ENCODE data around the gene PRSS33.
A peak's percentile ranks its signal among the peaks of the same experiment; 100 is the strongest.

Gene PRSS33

DNA sequence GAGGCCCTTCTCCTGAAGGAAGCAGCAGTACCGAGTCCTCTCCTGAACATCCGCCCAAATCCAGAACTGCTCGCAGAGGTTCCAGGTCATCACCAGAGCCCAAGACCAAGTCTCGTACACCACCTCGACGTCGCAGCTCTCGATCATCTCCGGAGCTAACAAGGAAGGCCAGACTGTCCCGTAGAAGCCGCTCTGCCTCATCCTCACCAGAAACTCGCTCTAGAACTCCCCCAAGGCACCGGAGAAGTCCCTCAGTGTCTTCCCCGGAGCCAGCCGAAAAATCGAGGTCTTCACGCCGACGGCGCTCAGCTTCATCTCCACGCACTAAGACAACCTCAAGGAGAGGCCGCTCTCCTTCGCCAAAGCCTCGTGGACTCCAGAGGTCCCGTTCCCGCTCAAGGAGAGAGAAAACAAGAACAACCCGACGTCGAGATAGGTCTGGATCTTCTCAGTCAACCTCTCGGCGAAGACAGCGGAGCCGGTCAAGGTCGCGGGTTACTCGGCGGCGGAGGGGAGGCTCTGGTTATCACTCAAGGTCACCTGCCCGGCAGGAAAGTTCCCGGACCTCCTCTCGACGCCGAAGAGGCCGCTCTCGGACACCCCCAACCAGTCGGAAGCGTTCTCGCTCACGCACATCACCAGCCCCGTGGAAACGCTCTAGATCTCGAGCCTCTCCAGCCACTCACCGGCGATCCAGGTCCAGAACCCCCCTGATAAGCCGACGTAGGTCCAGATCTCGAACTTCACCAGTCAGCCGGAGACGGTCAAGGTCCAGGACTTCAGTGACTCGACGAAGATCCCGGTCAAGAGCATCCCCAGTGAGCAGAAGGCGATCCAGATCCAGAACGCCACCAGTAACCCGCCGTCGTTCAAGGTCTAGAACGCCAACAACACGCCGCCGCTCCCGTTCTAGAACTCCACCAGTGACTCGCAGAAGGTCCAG is 21.6 kb downstream of the PRSS33 start:
- DNase-seq: no peak

DNA sequence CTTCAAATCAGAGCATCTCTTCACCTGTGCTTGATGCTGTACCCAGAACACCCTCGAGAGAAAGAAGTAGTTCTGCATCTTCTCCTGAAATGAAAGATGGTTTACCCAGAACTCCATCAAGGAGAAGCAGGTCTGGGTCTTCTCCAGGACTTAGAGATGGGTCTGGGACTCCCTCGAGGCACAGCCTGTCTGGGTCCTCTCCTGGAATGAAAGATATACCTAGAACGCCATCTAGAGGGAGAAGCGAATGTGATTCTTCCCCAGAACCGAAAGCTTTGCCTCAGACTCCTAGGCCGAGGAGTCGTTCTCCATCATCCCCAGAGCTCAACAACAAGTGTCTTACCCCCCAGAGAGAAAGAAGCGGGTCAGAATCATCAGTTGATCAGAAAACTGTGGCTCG is 22.6 kb downstream of the PRSS33 start:
- no peak for DNase-seq

DNA sequence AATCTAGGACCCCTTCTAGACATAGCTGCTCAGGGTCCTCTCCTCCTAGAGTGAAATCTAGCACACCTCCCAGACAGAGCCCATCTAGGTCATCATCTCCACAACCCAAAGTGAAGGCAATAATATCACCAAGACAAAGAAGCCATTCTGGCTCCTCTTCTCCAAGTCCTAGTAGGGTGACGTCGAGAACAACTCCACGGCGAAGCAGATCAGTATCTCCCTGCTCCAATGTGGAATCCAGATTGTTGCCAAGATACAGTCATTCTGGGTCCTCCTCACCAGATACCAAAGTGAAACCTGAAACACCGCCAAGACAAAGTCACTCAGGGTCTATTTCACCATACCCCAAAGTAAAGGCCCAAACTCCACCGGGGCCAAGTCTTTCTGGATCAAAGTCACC is 24.2 kb downstream of the PRSS33 start:
- DNase-seq: no peak

DNA sequence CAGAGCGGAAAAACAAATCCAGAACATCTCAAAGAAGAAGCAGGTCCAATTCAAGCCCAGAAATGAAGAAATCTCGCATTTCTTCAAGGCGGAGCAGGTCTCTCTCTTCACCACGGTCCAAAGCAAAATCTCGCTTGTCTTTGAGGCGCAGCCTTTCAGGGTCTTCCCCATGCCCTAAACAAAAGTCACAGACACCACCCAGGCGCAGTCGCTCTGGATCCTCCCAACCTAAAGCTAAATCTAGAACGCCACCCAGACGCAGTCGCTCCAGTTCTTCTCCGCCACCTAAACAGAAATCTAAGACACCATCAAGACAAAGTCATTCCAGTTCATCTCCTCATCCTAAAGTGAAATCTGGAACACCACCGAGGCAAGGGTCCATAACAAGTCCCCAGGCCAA is 24.6 kb downstream of the PRSS33 start:
- DNase-seq: no peak

DNA sequence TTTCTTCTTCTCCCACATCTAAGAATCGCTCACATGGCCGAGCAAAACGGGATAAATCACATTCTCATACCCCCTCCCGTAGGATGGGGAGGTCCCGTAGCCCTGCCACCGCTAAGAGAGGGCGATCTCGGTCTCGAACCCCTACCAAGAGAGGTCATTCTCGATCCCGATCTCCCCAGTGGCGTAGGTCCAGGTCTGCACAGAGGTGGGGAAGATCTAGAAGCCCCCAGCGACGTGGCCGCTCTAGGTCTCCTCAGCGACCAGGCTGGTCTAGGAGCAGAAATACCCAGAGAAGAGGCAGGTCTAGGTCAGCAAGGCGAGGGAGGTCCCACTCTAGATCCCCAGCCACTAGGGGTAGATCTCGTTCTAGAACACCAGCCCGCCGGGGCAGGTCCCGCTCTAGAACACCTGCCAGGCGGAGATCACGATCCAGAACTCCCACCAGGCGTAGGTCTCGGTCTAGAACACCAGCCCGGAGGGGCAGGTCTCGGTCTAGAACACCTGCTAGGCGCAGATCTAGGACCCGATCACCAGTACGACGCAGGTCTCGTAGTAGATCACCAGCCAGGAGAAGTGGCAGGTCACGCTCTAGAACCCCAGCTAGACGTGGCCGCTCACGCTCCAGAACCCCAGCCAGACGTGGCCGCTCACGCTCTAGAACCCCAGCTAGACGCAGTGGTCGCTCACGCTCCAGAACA is 25.3 kb downstream of the PRSS33 start:
- DNase-seq: no peak

DNA sequence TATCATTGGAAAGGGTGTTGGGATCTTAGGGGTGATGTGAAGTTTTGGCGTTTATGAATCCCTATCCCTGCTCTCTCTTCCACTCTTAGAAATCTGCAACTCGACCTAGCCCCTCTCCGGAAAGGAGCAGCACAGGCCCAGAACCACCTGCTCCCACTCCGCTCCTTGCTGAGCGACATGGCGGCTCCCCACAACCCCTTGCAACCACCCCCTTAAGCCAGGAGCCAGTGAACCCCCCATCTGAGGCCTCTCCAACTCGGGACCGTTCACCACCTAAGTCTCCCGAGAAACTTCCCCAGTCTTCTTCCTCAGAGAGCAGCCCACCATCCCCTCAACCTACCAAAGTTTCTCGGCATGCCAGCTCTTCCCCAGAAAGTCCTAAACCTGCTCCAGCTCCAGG is 25.9 kb downstream of the PRSS33 start:
- DNase-seq: no peak

DNA sequence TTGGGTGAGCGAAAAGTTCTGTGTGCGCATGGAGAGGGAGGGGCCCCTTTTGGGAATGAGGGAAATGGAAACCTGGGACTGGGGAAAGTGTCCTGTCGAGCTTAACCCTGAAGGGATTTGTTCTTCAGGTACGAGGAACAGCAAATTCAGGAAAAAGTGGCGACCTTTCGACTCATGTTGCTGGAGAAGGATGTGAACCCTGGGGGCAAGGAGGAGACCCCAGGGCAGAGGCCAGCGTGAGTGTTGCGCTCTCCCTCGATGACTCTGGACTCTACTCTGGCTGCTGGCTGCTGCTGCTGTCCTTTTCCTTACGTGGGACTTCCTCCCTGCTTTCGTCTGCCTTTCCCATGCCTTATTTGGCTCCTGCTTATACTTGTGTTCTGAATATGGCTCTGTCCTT is 30.0 kb downstream of the PRSS33 start:
- no peak for DNase-seq

DNA sequence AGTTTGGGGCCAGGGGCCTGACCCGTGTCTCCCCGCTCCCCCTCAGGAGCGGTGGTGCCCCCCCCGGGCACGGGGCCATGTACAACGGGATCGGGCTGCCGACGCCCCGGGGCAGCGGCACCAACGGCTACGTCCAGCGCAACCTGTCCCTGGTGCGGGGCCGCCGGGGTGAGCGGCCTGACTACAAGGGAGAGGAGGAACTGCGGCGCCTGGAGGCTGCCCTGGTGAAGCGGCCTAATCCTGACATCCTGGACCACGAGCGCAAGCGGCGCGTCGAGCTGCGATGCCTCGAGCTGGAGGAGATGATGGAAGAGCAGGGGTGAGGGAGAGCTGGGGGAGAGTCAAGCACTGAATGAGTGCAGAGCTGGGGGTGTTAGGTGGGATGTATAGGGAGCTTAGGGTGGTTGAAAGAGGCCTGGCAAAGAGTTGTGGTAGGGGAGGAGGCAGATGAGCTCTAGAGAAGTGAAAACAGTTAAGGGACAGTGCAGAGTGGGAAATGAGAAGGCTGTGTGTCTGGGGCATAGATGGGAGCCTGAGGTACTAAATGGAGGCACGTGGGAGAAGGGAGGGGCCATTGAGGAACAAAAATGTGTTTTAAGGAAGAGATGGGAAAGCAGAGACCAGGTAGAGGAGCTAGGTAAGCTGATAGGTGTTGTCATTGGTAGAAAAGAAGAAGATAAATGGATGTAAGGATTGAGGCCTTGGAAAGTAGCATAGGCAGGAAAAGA is 30.9 kb downstream of the PRSS33 start:
- no peak for DNase-seq

DNA sequence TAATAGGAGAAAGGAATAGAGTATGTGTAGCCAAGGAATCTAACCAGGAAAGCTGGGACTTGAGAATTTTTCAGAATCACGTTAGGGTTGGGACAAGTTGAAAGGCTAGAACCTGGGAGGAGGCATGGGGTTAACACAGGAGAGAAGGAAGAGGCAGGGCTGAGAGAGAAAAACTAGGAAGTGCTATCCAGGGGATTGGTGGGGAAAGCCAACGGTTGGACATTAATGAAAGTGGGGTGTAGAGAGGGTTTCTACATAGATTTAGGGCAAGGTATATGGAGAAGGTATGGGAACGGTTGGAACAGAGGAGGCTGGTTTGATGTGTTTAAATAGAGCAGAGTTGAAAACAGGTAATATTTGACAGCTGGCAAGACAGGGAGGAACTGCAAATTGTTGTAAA is 32.2 kb downstream of the PRSS33 start:
- DNase-seq: no peak

DNA sequence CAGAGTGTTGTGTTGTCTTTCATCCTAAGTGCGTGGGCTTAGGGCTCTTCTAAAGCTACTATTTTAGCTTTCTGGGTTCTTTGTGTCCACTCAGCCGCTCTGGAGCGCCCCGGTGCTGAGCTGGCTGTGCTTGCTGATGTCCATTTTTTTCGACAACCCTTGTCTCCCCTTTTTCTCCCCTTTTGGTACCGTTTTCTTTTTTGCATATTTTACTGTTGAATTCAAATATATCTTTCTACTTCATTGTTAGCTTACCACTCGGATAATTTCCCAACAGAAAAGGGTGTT is 33.7 kb downstream of the PRSS33 start:
- no peak for DNase-seq

DNA sequence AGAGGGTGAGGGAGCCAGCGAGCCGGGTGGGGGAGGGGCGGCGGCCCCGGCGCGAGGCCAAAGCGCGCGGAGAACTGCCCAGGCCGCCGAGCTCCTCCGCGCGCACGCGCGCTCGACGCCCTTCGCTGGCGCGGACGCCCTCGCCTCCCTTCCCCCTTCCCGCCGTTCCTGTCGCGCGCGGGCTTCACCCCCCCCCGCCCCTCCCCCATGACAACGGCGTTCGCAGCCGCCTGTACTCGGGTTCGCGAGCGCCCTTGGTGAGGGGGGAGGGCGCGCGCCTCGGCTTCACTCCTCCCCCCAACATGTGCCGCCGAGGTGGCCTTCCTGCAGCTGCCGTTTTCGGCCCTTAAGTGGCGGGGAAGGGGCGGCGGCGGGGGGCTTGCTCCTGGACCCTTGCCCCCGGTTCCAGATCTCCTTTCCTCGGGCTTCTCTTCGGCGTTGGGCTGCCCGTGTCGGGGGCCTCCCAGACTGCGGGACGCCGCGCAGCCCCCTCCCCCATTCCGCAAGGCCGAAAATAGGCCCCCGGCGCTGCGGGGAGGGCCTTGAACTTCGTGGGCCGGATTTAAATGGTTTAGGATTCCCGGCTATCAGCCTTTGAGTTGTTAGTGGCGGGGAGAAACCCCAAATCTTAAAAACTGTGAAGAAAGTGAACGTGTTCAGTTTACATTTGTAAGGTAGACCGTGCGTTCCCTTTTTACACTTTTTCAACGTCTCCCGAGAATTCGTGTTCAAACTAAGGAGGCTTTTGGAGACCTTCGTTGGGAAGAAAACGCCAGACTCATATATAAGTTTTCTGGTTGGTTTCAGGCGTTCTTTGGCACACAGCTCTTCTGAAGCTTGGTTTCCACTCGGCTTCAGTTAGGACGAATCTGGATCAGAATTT is 34.3 kb downstream of the PRSS33 start:
- DNase-seq: peak in 46 of 56 donors; percentile 45 to 97 (median 88)

DNA sequence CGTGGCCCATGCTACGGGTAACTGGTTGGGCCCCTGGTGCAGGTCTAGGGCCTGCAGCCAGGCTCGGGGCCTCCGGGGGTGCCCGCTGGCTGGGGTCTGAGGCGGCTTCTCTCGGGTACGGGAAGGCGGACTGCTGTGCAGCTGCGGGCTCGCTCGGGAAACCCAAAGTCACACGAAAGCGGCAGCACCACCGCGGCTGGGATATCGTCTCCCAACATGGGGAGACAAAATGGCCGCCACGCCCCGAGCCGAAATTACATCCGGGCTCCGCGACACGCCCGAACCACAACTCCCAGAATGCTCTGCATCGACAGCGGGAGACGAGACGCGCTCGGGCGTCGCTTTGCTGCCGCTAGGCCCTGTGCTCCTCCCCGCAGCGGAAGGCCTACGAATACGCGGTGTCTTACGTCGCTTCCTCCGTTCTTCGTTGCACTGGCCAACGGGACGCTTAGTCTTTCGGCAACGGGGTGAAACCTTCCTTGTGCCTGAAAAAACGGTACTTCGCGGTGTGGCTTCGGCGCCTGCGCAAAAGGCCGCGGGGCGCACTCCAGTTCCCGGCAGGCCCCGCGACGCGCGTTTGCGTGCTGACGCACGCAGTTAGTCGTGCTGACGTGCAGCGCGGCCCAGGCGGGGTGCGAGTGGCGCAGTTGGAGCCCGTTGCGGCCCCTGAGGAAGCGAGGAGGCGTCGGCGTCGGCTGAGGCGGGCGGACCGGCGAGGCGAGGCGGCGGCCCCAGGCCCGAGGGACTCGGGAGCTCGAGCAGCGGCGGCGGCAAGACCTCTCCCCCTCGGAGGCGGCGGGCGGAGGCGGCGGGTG is 35.1 kb downstream of the PRSS33 start, which contains the start of gene SRRM2:
TSS of gene SRRM2 (plus strand) at position 604 of the 815 bp plus-strand sequence. CDS start 3,727 bp downstream, outside the sequence.
- DNase-seq: peak in 55 of 56 donors; percentile 53 to 99 (median 94)

DNA sequence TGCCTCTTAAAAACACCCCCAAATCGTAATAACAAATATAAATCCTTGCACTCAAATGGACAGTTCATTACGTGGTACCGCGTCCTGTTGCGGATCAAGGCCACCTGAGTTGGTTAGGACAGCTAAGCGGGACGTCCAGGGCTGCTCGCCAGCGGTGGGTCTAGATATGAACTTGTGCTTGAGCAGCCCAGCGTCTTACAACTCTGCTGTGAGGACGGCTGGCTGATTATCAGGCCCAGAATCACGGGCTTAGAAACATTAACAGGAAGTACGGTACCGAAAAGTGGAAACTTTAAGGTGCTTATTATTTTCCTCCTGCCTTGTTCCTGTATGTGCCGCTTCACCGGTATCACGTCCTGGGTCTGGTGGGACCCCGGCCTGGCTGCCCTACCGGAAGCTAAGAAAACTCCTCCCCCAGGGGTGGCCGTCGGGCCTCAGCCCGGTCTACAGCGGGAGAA is 35.8 kb downstream of the PRSS33 start:
- peak in 5 of 56 donors; percentile 20 to 58 (median 47) for DNase-seq

DNA sequence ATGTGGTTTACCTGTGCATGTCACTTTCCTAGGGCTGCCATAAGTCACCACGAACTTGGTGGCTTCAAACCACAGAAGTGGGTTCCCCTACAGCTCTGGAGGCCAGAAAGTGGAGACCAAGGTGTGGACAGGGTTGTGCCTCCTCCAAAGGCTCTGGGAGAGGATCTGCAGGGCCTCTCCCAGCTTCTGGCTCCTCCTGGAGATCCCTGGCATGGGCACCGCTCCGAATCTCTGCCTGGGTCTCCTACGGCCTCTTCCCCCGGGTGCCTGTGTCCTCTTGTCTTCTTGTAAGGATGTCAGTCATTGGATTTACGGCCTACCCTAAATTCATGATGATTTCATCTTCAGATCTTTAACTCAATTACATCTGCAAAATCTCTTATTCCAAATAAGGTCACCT is 37.4 kb downstream of the PRSS33 start:
- DNase-seq: no peak

DNA sequence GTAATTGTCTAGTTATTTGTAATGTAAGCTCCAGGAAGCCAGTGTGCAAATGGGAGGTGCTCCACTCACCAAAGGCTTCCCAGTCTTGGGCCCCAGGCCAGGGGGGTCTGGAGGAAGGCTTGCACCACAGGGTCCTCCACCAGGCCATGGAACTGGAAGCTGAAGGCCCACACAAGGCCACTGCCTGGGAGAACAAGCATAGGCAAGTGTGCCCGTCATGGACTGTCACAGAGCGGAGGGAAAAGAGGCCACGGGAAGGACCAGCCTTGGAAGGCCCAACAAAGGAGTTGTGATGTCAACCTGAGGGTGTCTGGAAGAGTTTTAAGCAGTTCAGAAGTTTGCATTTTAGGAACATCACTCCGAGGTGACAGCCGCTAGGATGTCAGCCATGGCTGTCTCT is 37.9 kb downstream of the PRSS33 start:
- no peak for DNase-seq

DNA sequence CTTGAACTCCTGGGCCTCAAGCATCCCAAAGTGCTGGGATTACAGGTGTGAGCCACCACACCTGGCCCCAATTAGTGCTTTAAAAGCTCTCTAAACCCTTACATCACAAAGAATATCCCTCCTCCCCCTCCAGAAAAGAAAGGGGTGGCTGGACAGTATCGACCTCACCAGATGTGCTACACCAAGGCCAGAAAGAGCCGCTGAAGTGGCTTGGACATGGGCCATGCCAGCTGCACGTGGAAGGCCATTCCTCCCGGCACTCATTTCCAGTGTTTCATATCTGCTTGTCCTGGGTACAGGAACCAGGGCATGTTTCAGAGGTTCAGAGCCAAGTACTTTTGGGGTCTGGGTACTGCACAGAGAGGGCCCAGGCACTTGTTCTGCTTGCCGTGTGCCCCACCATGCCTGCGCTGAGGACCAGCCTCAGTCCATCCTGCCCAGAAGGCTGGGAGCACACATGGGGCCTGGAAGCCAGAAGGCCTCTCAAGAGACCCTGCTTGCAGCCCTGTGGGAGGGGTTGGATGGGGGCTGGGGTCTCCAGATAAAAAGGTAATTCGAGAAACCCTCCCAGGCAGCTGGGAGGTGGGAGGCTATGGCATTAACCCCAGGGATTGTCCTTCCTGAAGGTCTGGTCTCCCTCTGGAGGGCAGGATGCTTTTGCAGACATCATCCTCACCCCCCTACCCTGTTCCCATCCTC is 38.5 kb downstream of the PRSS33 start:
- no peak for DNase-seq

DNA sequence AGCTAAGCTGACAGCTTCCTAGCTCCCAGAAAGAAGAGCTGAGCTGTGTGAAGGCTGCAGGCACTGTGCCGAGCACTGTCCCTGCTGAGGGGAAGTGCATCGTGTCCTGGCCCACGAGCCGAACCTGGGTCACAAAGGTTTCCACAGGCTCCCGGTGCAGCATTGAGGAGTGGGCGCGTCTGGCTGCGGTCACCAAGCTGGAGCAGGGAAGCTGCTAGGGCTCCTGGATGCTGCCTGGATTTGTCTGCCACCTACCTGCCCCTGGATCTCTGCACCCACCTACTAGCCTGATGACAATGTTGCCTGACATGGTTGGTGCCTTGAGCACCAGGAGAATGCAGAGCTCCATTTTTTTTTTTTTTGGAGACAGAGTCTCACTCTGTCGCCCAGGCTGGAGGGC is 41.4 kb downstream of the PRSS33 start:
- peak in 20 of 56 donors; percentile 6 to 52 (median 23) for DNase-seq

DNA sequence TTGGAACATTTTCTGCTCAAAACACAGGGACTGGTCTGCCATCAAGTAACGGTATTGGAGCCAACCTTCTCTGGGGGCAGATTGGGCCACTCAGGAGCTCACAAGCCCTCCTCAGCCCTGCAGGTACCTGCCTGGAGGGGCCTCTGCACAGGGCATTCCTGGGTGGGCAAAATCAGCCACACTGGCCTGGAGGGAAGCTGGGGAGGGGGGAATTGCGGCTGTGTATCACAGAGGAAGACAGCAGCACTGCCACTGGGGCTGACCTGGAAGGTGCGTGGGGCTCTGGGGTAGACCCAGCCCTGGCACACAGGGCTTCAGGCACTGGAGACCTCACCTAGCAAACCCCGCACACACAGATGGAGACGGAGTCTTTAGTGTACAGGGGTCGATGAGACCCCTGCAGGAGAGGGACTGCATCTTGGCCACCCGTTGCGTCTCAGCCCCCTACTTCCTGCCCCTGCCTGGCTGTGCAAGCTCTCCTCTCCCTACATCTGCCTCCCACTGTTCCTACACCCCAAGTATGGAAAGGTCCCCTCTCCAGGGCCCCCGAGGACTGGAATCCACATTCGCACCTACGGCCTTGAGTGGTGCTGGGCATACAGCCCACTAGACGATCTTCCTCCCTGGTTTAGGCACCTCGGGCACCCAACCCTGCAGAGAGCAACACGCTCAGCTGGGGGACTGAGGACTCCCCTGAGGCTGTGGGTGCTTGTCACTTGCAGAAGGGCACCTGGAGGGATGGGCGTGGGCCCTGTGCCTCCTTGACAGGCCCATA is 42.1 kb downstream of the PRSS33 start:
- DNase-seq: peak in 1 of 56 donors; percentile 32

Measured in nucleus accumbens (tissue), 56 donors.